CD4-positive, alpha-beta T cell treated with Interleukin-12 subunit alpha and Interleukin-12 subunit beta, for 1 hour (primary cell): ENCODE results near the gene DEPDC7.

ENCODE experiments used
- DNase-seq: peaks from one replicate; pipeline ENCODE4 v3.0.0-alpha.2; 2020

Gene DEPDC7

DNA sequence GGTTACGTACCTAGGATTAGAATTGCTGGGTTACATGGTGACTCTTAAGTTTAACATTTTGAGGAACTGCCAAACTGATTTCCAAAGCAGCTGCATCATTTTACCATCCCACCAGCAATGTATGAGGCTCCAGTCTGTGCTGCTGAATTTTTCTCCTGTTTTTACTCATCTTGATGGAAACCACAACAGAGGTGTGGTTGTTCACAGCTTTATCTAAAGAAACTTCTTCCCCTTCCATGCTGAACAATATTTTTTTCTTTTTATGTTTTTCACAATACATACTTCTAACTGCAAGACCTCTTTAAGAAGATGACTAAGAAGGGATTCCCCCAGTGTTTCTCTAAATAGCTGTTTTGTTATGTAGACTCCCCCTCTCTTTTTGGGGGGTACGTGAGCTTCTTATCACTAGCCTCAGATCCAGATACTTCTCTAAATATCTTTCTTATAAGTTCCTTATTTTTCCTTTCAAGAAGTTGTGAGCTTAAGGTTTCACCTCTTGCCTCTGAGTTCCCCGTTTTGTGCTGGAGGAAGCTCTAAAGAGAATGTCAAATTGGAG lies 47.7 kb downstream of the DEPDC7 start:
- DNase-seq = peak; percentile 4

DNA sequence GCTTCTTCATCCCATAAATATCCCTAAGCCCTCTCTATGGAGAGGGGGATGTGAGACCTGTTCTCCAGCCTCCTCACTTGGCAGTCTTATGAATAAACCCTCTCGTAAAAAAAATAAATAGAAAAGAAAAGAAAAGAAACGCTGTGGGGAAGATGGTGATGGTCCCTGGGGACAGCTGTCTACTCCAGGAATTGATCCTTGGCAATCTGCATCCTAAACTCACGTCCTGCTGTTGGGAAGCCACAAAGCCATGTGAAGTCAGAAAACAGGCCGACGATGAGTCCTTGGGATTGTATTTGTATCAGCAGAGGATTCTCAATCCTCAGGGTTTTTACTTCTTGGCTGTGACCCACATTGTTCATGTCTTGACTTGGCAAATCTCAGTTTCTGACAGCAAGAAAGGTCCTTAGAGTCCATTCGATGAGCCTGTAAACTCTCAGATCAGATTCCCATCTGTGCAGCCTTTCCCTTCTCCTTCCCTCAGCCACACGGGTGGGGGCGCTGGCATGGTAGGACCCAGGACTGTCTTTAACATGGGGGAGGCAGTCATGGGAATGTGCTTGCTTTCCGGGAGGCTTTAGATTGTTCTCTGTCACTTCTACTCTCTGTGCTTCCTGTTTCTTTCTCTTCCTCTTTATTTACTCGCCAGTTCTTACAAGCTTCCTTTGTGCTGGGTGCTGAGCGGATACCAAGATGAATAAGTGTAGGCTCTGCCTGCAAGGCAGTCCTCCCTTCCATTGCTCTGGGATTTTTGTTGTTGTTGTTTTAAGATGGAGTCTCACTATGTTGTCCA lies 48.6 kb downstream of the DEPDC7 start:
- DNase-seq = no peak

DNA sequence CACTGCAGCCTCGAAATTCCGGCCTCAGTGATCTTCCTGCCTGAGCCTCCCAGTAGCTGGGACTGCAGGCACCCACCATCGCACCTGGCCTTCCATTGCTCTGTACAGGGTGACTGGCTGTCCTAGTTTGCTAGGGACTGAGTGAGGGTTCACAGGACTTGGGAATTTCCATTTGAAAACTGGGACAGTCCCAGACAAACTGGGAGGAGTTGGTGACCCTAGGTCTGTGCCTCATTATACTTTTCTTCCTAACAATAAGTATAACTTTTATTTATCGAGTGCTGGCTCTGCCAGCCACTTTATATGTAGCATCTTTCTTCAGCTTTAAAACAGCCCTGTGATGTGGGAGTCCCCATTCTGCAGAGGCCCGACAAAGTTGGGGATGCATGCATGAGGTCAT lies 49.2 kb downstream of the DEPDC7 start:
- no peak for DNase-seq

DNA sequence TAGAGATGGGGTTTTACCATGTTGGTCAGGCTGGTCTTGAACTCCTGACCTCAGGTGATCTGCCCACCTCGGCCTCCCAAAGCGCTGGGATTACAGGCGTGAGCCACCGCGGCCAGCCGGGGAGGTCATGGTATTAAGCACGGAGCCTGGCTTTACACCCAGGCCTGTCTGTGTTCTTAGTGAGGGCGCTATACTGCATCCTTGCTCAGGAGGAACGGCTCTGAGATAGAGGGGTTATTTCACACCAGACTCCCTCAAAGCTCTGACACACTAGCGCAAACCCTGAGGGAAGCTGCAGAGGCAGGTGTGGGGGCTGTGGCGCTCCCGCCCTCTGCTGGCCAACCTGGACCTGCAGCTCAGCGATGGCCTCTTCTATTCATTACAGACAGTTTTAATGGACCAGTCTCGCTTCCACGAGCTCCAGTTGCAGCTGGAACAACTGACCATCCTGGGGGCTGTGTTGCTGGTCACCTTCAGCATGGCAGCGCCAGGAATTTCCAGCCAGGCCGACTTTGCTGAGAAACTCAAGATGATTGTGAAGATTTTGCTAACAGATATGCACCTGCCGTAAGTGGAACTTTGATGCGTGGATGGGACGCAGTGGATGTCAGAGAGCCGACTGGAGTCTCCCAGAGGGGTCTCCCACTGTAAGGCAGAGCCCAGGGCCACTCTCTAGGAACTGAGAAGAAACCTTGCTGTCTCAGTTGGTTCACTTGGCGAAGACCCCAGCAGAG lies 49.9 kb downstream of the DEPDC7 start:
- DNase-seq = peak; percentile 73

DNA sequence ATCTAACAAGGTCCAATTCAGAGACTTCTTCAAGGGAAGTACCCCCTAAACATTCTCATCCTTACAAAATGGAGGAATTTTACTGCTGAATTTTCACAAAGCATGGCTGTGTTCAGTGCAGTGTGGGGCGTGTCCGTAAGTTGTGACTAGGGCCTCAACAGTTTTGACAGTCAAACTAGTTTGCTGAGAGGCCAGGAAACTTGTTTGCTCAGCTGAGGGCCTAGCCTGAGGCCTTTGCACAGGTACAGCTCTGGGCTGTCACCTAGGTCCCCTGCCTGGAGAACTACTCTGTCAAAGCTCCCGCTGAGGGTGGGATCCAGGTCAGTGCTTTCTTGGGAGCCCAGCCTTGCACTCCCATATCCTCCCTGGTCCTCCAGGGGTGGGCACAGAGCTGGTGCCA lies 51.6 kb downstream of the DEPDC7 start:
- no peak for DNase-seq

DNA sequence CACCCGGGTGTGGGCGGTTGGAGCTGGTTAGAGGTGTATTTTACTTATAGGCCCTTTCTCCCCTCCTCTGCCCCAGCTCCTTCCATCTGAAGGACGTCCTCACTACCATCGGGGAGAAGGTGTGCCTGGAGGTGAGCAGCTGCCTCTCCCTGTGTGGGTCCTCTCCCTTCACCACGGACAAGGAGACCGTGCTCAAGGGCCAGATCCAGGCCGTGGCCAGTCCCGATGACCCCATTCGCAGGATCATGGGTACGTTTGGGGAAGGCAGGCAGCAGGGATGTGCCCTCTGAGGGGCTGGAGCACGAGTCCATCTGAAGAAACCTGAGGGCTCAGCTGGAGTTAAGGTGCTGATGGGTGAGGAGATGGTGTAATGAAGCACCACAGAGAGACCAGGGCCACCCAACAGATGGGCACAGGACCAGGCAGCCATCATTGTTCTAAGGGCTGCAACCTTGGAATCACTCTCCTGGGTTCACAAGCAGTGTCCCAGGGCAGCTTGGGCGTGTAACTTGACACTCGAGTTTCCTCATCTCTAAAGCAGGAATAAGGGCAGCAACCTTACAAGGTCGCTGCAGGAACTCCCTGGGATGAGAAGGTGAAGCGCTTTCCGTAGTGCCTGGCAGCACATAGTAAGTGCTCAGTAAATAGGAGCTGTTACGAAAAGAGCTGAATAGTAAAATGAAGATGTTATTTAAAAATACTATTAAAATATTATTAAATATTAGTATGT lies 53.1 kb downstream of the DEPDC7 start:
- no peak for DNase-seq

DNA sequence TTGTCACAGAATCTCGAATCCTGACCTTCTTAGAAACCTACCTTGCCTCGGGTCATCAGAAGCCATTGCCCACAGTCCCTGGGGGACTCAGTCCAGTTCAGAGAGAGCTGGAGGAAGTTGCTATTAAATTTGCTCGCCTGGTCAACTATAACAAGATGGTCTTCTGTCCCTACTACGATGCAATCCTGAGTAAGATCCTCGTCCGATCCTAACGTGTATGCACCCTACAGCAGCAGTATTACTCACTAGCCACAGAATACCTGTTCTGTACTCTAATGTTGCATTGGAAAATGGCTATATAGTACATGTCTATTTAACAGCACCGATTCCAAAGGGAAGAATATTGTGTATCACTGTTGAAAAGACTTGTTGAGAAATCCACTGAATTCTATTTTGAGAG lies 56.8 kb downstream of the DEPDC7 start:
- DNase-seq = no peak
